ENCODE results near the gene CUBN.

GRCh38 chr10:16964576-16965343 is 164.9 kb downstream of the CUBN start:
- TF ChIP-seq CTCF (IDR thresholded peaks at IDR 0.05) (no peak), POLR2A (IDR thresholded peaks at IDR 0.05) (no peak)
